Ramos (cell line): ENCODE measurements around the gene GLTP.

Experiments used
- in situ Hi-C: fragments of 300-500 bp; cut with MboI; formaldehyde crosslinking; loops from one replicate; pipeline ENCODE4 v1.14.3; 2022; ENCODE audit warnings: low sequenced_read_pairs; ENCODE audit not compliant: unreplicated experiment

The GLTP gene

GRCh38 chr12:109827566-109828550 lies 52.5 kb downstream of the GLTP start:
- in situ Hi-C loops: no loop called here

GRCh38 chr12:109827080-109827479 lies 53.3 kb downstream of the GLTP start:
- in situ Hi-C loops: no loop called here

GRCh38 chr12:109824731-109825130 lies 55.6 kb downstream of the GLTP start:
- in situ Hi-C loops: no loop called here

GRCh38 chr12:109822951-109823411 lies 57.4 kb downstream of the GLTP start:
- in situ Hi-C loops: no loop called here

DNA sequence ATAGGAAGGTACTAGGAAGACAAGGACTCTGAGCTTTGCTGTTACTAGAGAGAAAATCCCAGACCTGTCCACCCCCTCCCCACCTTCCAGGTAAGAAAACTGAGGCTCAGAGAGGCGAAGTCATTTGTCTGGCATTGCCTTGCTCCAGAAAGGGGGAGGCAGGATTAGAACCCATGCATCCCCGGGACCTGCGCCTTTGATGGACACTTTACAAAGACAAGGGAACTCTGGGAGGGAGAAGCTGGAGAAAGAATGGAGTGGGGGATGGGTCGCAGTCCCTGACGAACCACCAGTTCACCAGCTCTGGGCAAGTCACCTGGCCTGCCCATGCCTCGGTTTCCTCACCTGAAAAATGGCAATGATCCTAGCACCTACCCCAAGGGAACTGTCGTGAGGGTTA lies 57.9 kb downstream of the GLTP start:
- in situ Hi-C loops: no loop called here

DNA sequence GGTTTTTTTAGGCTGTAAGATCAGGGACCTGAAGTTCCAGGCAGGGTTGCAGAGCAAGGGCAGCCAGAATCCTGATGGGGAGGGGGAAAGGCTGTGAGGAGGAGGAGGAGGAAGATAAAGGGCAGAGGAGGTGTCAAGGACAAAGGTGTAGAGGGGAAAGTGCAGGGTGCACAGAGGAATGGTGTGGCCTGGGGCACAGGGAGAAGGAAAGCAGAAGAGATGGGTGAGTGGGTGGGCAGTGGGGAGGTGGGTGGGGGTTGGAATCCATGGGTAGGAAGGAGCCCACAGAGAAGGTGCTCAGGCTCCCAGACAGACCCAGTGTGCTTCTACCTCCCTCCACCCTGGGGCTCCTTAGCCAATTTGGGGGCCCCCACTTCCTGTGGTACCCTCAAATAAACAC lies 58.4 kb downstream of the GLTP start:
- in situ Hi-C loops: no loop called here

GRCh38 chr12:109820816-109821381 lies 59.4 kb downstream of the GLTP start:
- in situ Hi-C loops: no loop called here

GRCh38 chr12:109818905-109819500 lies 61.3 kb downstream of the GLTP start:
- in situ Hi-C loops: no loop called here

DNA sequence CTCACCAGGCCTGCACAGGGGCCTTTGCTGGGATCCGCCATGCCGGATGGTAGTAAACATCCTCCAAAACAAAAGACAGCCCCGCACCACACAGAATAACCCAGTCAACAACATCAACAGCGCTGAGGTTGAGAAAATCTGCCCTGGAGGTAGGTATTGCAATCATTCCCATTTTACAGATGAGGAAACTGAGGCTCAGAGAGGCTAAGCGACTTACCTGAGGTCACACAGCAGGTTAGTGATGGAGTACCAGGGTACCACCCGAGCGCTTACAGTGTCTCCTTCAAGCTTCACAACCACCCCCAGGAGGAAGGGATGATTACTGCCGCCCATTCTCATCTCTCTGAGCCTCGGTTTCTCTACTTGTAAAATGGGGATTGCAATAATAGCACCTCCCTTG lies 62.1 kb downstream of the GLTP start:
- in situ Hi-C loops: no loop called here

- in situ Hi-C loops: no loop called here
These were observed 62.6 kb downstream of the GLTP start for GRCh38 chr12:109817627-109818231.

DNA sequence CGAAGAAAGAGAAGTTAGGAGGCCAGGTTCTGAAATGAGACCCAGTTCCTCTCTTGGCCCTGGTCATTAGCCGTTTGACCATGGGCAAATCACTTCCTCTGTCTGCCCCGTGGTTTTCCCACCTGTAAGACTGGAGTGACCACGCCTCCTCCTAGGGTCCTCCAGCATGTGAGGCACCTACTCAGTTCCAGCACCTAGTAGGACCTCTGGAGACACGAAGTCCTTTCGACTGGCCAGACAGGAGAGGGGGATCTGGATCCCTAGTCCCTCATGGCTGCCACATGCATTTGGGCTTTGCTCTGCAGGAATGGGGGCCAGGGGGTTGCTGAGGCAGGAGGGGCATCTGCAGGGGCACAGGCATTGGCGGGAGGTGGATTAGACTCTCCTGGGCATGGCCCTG lies 63.5 kb downstream of the GLTP start:
- in situ Hi-C loops: no loop called here

DNA sequence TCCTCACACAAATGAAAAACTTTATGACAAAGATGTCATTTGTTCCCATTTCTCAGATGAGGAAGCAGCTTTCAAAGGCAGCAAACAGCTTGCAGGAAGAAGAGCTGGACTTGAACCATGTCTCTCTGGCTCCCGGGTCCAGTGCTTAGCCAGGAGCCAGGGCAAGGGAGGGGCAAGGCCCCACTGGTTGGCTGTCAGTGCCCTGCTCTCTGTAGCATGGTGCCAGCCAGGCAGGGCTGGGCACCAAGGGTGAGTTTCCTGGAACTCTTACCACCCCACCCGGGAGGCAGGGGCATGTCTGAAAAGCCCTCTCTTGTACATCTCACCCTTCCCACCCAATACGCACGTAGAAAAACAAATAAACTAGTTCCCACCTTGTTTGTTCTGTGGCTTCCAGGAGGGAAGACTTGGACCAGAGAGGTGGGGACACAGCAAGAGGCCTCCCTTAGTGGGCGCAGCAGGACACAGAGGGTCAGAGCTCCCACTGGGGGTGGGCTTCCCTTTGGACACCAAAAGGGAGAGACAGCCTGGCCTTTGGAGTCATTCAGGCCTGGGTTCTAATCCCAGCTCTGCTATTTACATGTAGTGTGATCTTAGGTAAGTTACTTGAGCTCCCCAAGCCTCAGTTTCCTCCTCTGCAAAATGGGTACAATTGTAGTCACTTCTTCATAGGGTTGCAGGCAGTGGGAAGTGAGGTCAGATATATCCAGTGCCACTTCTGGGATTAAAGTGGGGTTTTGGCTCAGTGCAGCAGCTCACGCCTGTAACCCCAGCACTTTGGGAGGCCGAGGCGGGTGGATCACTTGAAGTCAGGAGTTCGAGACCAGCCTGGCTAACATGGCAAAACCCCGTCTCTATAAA lies 64.4 kb downstream of the GLTP start:
- in situ Hi-C loops: no loop called here

- in situ Hi-C loops: no loop called here
These were observed 65.1 kb downstream of the GLTP start for GRCh38 chr12:109815225-109815624.

GRCh38 chr12:109814600-109815150 lies 65.7 kb downstream of the GLTP start:
- in situ Hi-C loops: no loop called here

- in situ Hi-C loops: no loop called here
These were observed 66.4 kb downstream of the GLTP start for GRCh38 chr12:109813810-109814416.

DNA sequence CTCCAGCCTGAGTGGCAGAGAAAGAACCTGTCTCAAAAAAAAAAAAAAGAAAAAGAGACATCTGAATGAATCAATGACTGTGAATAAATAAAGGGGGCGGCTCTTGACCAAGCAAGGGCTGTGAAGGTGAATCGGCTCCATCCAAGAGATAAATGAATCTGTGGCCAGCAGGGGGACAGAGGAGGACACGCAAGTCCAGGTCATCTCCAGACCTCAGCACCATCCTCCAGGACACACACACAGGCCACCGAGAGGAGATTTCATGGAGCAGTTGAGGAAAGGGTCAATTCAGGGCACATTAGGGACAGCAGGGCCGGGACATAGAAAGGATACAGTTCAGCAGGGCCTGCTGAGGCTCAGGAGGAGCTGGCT lies 68.7 kb downstream of the GLTP start:
- in situ Hi-C loops: no loop called here

GRCh38 chr12:109810954-109811623 lies 69.3 kb downstream of the GLTP start:
- in situ Hi-C loops: no loop called here

DNA sequence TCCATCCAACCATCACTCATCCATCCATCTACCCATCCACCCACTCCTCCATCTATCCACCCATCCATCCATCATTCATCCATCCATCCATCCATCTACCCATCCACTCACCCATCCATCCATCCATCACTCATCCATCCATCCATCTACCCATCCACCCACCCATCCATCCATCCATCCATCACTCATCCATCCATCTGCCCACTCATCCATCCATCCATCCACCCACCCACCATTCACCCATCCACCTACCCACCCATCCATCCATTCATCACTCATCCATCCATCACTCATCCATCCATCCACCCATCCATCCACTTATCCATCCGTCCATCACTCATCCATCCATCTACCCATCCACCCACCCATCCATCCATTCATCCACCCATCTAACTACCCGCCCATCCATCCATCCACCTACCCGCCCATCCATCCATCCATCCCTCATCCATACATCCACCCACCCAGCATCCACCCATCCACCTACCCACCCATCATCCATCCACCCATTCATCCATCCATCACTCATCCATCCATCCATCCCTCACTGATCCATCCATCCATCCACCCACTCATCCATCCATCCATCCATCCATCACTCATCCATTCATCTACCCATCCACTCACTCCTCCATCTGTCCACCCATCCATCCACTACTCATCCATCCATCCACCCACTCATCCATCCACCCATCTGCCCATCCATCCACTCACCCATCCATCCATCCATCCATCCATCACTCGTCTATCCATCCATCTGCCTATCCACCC lies 71.3 kb downstream of the GLTP start:
- in situ Hi-C loops: no loop called here
